ENCODE data around the gene PTPN14. TPM values are rescaled to one million over a fixed set of nuclear protein-coding genes. Genes with fewer than 3 reads are reported as not detected.

Gene PTPN14
- total RNA-seq, 6 experiments from 2014 or later, result 1.6 to 4.6 (median 2.1) TPM

GRCh38 chr1:214351551-214352277, 199.7 kb downstream of the PTPN14 start:
- TF ChIP-seq POLR2A (IDR thresholded peaks at IDR 0.05), result no peak
- no peak for TF ChIP-seq CTCF (IDR thresholded peaks at IDR 0.05)
- 37% methylated on average over 2 of the region's 2 CpGs for WGBS (ENCODE audit: insufficient coverage, low coverage, low lambda C conversion rate, missing lambda C conversion rate)
- Histone ChIP-seq H3K4me1 (no peaks in the 10 kb centered on the region), H3K27me3 (no peaks in the 10 kb centered on the region), H3K4me3 (no peak overlapping the region), H3K27ac (no peak overlapping the region), H3K9me3 (no peaks in the 10 kb centered on the region), H3K36me3 (no peaks in the 10 kb centered on the region)
- intact Hi-C loops (cut with DNase I), result no loop called here
- no peak for ATAC-seq
- DNase-seq, result no peak

GRCh38 chr1:214349781-214350180, 201.6 kb downstream of the PTPN14 start:
- H3K36me3 ChIP-seq, result no peaks in the 10 kb centered on the region
- DNase-seq (no peak), ATAC-seq (no peak)
- no peak overlapping the region for H3K27ac ChIP-seq
- WGBS (ENCODE audit: insufficient coverage, low coverage, low lambda C conversion rate, missing lambda C conversion rate), result 94% methylated on average over 2 of the region's 2 CpGs
- no peaks in the 10 kb centered on the region for H3K27me3 ChIP-seq
- H3K4me3 ChIP-seq, result no peak overlapping the region
- no peak for TF ChIP-seq POLR2A (IDR thresholded peaks at IDR 0.05)
- TF ChIP-seq CTCF (IDR thresholded peaks at IDR 0.05), result no peak
- H3K9me3 ChIP-seq, result no peaks in the 10 kb centered on the region
- H3K4me1 ChIP-seq, result no peaks in the 10 kb centered on the region
- intact Hi-C loops (cut with DNase I), result no loop called here

GRCh38 chr1:214349008-214349407, 202.4 kb downstream of the PTPN14 start:
- no peaks in the 10 kb centered on the region for H3K9me3 ChIP-seq
- intact Hi-C loops (cut with DNase I), result no loop called here
- WGBS (ENCODE audit: insufficient coverage, low coverage, low lambda C conversion rate, missing lambda C conversion rate), result 100% methylated on average over 4 of the region's 5 CpGs
- no peaks in the 10 kb centered on the region for H3K4me1 ChIP-seq
- H3K4me3 ChIP-seq, result no peak overlapping the region
- no peak for ATAC-seq
- no peaks in the 10 kb centered on the region for H3K36me3 ChIP-seq
- H3K27me3 ChIP-seq, result no peaks in the 10 kb centered on the region
- TF ChIP-seq CTCF (IDR thresholded peaks at IDR 0.05), result no peak
- TF ChIP-seq POLR2A (IDR thresholded peaks at IDR 0.05), result no peak
- H3K27ac ChIP-seq, result no peak overlapping the region
- no peak for DNase-seq

GRCh38 chr1:214344897-214345296, 206.5 kb downstream of the PTPN14 start:
- TF ChIP-seq POLR2A (IDR thresholded peaks at IDR 0.05) (no peak), CTCF (IDR thresholded peaks at IDR 0.05) (no peak)
- intact Hi-C loops (cut with DNase I), result no loop called here
- Histone ChIP-seq H3K4me3 (no peak overlapping the region), H3K9me3 (no peaks in the 10 kb centered on the region), H3K4me1 (no peaks in the 10 kb centered on the region), H3K27ac (no peak overlapping the region), H3K36me3 (no peaks in the 10 kb centered on the region), H3K27me3 (no peaks in the 10 kb centered on the region)
- ATAC-seq (no peak), DNase-seq (no peak)

- H3K4me3 ChIP-seq, result no peak overlapping the region
- ATAC-seq (no peak), DNase-seq (no peak)
- H3K27ac ChIP-seq, result no peak overlapping the region
- TF ChIP-seq POLR2A (IDR thresholded peaks at IDR 0.05), result no peak
- no peak for TF ChIP-seq CTCF (IDR thresholded peaks at IDR 0.05)
- no peaks in the 10 kb centered on the region for H3K36me3 ChIP-seq
- no peaks in the 10 kb centered on the region for H3K27me3 ChIP-seq
- H3K4me1 ChIP-seq, result no peaks in the 10 kb centered on the region
- H3K9me3 ChIP-seq, result no peaks in the 10 kb centered on the region
- intact Hi-C loops (cut with DNase I), result no loop called here
Observed at GRCh38 chr1:214342525-214342924, 208.9 kb downstream of the PTPN14 start.
